Right renal cortex interstitium (tissue), 3 donors: ENCODE measurements around the gene SDR42E2. TPM values are rescaled to one million over a fixed set of nuclear protein-coding genes. Genes with fewer than 3 reads are reported as not detected.
"Not testable (repeated sequence)": the region's sequence is repeated elsewhere in the genome, so short reads cannot be mapped to it uniquely, and the experiment has no call there.

Experiments
- DNase-seq, 3 donors: peaks; one replicate each; pipeline ENCODE4 v3.0.0-alpha.2; 2013; ENCODE audit warnings: low read depth in 3 of 3, low spot score in 2 of 3
- polyA plus RNA-seq, 3 donors: library from polyadenylated mRNA; unstranded; fragments of 120-200 nt; gene quantifications; one replicate each; pipeline ENCODE4 v1.2.1, GENCODE V29; 2013; ENCODE audit not compliant: insufficient read length in 3 of 3

SDR42E2 gene
- polyA plus RNA-seq, 3 donors, result 0.11 to 0.16 (median 0.15) TPM

DNA sequence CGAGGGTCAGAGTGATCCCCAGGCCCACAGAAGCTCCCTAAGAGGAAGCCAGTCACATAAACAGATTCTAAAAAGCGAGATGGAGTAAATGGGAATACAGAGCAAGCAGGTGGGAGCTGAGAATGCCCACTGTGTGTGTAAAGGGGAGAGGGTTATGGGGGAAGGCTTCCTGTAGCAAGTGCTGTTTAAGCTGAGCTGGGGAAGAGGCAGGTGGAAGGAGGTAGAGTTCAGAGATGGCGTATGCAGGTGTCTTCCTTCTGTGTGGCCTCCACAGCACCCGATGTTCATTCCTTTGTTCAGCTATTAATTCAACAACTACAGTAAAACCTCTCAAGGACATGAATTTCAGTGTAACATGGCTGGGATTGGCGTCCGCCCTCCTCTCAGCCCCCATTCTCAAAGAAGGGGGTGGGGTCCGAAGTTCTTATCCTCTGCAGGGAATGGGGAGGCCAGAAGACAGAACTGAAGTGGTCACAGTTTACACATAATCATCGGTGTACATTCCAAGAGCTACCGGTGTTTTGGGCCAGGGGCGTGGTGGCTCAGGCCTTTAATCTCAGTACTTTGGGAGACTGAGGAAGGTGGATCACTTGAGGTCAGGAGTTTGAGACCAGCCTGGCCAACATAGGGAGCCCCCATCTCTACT, 45.5 kb downstream of the SDR42E2 start:
- no peak for DNase-seq

DNA sequence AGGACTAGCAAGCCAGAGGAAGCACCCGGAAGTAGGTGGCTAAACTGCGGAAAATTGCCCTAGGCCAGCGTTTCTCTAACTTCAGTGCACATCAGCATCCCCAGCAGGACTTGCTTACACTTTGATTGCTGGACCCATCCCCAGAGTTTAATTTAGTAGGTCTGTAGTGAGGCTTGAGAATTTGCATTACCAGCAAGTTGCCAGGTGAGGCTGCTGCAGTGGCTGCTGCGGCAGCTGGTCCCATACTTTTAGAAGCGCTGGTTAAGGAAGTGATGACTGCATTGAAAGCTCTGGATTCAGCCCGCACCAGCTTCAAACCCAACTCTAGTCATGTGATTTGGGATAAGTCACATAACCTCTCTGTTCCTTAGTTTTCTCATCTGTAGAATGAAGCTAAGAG, 48.0 kb downstream of the SDR42E2 start:
- no peak for DNase-seq

DNA sequence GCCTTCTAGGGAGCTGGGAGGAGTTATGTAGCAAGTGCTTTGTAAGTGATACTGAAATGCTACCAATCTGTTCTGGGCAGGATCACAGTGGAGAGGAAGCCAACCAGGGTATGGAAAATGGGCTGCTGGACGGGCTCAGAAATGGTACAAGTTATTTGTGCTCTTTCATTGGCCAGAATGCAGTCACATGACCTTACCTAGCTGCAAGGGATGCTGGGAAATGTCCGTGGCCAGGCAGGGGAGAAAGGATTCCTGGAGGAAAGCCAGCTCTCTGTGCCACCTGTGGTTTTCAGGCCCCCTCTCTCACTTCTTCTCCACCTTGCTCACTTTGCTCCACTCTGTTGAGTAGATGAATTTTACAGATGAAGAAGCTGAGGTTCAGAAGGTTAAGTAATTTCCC, 48.5 kb downstream of the SDR42E2 start:
- DNase-seq, result no peak

DNA sequence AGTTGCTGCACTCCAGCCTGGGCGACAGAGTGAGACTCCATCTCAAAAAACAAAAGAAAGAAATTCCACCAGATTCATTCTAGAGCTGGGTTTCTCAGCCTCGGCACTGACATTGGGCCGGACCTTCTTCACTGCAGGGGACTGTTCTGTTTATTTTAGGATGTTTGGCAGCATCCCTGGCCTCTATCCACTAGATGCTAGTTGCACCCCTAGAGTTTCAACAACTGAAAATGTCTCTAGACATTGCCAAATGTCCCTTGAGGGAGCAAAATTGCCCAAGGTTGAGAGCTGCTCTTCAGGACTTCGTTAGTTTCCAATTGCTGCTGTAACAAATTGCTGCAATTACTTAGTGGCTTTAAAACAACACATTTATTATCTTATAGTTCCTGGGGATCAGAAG, 50.9 kb downstream of the SDR42E2 start:
- no peak for DNase-seq

DNA sequence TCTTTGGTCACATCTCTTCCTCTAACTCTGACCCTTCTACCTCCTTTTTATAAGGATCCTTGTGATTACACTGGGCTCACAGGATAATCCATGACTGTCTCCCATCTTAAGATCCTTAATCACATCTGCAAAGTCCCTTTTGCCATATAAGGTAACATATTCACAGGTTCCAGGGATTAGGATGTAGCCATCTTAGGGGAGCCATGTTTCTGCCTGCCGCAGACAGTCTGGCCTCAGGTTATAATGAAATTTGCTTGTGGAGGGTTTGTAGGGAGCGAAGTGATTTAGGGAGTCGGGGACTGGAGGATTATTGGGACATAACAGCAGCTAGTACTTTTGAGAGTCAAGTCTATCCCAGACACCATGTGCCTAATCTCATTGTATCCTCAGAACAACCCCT, 51.5 kb downstream of the SDR42E2 start:
- no peak for DNase-seq

DNA sequence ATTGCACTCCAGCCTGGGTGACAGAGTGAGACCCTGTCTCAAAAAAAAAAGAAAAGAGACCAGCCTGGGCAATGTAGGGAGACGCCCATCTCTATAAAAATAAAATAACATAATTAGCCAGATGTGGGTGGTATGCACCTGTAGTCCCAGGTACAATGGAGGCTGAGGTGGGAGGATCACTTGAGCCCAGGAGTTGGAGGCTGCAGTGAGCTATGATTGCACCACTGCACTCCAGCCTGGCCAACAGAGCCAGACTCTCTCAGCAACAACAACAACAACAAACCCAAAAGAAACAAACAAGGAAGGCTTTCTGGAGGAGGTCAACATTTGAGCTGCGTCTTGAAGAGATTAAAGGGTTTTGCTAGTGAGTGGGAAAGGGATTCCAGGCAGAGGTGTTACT, 52.1 kb downstream of the SDR42E2 start:
- DNase-seq, result no peak

DNA sequence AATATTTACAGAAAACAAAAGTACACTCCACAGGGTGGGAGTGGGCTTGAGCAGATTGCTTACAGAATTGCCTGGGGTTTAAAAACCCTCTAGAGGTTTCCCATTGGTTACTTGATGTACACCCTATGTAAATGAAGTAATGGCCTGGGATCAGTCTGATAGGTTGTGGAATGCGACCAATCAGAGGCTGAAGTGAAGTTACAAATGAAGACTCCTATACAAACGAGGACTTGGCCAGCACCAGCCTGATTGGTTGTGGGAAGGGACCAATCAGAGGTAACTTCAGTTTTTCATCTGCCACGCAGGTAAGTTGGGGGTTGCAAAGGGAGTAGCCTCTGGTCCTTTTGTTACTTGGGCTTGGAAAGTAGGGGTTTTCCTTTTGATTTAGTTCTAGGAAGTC, 52.6 kb downstream of the SDR42E2 start:
- DNase-seq, result no peak

DNA sequence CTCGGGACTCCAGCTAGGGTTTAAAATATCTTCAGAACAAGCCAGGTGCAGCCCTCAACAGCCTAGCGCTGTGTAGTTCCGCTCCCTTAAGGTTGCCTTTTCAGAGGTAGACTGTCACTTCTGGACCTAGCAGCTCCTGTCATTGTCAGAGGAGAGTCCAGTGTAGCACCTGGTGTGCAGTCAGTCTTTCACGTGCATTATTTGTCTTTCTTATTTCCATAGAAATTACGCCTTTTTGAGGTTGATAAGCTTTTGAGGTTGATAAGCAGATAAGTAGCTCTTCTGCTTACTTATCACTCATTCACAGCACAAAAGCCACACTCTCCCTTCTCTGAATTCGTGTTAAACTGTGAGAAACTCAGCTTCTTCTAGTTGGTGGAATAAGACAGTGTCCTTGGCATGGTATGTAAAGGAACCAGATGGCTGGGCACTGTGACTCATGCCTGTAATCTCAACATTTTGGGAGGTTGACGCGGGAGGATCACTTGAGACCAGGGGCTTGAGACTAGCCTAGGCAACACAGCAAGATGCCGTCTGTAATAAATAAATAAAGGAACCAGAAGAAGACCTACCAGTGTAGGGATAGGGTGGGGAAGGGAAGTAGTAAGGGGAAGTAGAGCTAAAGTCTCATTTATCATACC, 54.0 kb downstream of the SDR42E2 start:
- DNase-seq, result no peak

DNA sequence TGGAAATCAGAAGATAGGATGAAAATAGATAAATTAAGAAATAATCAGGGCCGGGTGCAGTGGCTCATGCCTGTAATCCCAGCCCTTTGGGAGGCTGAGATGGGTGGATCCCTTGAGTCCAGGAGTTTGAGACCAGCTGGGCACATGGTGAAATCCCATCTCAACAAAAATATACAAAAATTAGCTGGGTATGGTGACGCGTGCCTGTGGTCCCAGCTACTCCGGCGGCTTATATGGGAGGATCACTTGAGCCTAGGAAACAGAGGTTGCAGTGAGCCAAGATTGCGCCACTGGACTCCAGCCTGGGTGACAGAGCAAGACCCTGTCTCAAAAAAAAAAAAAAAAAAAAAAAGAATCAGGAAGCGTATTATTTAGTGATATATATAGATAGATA, 54.5 kb downstream of the SDR42E2 start:
- not testable (repeated sequence) for DNase-seq

DNA sequence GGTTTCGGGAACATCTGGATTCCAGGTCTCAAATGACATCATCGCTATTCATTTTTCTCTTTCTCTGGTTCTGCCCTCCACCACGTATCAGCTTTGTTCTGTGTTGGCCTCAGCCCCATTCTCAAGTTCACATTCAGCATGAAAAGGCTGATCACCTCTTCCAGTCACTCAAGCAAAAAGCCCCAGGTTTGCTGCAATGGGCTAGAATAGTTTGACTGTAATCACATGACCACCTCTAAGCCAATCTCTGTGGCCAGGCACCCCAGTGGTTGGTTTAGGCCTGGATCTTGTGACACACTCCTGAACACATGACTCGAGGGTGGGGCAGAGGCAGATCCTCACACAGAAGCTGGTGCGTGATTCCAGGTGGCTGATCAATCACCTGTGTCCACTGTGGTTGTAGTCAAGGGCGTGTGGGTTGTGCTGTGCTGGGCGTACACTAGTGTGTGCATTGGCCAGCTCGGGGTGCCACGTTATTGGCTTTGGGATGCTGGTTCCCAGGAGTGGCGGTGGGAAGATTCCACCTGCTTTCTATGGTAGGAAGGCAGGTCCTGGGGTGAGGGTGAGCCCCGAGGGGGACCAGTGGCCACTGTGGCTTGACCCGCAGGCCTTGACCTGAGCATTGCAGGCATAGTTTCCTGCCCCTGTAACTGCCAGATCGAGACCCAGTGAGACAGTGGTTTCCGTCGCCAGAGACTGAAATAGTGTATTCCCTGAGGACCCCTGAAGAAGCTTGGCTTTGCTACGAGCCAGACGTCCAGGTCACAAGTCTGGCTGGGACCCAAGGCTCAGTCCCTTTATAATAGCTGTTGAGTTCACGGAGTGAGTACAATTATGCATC, 55.8 kb downstream of the SDR42E2 start:
- DNase-seq, result no peak

DNA sequence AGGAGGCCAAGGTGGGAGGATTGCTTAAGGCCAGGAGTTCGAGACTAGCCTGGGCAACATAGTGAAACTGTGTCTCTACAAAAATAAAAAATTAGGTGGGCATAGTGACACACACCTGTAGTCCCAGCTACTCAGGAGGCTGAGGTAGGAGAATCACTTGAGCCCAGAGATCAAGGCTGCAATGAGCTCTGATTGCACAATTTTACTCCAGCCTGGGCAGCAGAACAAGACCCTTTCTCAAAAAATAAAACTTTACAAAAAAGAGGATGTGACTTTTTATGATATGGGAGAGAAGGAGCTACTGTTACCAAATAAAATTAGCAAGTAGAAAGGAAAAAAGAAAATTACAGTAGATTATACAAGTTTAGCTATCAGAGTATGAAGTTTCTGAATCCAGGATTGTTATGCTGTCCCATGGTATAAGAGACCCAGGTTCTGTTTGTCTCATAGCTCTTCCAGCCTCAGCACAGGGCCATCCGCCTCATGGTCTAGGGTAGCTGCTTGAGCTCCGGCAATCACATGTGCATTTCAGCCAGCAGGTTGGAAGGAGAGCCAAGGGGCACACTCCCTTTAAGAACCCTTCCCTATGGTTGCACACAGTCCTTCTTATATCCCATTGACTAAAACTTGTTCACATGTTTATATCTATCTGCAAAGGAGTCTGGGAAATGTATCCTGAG, 57.2 kb downstream of the SDR42E2 start:
- DNase-seq, result no peak

DNA sequence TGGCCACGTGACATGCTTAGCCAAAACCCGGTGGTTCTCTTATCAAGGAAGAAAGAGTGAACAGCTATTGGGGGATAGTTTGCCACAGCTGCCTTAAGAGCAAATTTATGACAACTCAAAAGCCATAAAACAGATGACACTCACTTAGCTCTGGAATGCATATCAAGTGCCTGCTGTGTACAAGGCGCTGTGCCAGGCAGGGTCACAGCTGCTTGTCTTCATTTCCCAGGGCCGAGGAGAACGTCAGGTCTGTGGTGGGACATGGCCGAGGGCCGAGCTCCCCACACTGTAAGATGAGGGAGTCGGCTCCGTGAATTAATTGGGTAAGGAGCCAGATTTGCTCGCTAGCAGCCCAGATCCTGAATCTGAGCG, 57.7 kb downstream of the SDR42E2 start:
- no peak for DNase-seq

DNA sequence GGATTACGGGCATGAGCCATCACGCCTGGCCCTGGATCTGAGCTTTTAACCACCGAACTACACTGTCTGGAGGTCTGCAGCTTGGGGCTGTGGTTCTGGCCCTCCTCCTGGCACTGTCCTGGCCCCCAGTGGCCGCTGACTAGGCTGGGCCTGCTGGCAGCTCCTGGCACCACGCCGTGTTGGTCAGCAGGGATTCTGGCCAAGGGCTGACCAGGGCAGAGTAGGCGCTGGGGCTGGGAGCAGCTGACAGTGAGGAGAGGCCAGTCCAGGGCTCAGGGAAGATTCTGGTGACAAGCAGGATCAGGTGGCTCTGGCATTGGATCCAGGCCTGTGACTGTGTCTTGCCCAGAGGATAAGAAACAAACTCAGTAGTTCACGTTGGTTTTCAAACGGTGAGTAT, 58.4 kb downstream of the SDR42E2 start:
- no peak for DNase-seq

DNA sequence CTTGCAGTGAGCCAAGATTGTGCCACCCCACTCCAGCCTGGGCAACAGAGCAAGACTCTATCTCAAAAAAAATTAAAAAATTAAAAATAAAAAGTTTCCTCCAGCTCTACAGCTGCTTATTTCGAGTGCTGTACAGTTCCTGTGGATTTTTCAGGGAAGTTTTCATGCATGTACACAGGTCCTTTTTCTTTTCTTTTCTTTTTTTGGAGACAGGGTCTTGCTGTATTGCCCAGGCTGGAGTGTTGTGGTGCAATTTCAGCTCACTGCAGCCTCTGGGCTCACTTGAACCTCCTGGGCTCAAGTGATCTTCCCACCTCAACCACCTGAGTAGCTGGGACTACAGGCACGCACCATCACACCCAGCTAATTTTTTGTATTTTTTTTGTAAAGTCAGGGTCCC, 59.7 kb downstream of the SDR42E2 start:
- no peak for DNase-seq

DNA sequence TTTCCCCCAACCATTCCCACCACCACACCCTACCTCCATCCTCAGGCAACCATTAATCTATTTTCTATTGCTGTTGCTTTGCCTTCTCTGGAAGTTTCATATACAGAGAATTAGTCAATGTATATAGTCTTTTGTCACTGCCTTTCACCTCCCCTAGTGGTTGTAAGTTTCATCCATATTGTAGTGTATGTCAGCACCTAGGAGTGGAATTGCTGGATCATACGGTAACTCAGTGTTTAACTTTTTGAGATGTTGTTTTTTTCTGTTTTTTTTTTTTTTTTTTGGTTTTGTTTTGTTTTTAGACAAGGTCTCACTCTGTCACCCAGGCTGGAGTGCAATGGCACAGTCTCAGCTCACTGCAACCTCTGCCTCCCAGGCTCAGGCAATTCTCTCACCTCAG, 60.7 kb downstream of the SDR42E2 start:
- DNase-seq, result no peak

DNA sequence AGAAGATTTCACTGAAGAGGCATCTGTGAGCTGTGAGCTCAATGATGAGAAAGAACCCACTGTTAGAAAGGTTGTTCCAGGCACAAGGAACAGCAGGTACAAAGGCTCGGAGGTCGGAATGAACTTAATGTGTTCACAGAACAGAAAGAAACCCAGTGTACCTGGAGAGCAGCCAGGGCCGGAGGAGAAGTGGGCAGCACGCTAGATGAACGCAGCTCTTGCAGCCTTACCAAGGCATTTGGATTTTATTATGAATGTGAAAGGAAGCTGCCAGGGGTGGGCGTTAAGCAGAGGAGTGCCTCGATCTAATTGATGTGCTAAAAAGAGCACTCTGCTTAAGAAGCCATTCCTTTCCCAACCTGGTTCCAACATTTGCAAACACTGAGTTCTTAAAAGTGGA, 62.8 kb downstream of the SDR42E2 start:
- DNase-seq, result no peak

DNA sequence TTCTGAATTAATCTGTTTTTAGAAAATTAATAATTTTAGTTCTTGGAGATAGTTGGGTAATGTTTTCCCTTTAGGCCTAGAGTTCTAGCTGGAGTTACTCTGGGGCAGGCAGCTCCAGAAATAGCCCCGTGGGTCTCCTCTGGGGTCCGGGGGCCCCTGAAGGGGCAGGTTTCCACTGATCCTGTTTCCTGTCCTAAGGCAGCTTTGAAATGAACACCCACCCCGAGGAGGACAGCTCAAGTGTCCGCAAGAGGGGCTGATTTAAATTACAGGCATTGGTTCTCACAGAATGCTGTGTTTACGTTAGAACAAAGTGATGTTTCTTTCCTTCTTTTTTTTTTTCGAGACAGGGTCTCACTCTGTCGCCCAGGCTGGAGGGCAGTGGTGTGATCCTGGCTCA, 67.6 kb downstream of the SDR42E2 start:
- no peak for DNase-seq

DNA sequence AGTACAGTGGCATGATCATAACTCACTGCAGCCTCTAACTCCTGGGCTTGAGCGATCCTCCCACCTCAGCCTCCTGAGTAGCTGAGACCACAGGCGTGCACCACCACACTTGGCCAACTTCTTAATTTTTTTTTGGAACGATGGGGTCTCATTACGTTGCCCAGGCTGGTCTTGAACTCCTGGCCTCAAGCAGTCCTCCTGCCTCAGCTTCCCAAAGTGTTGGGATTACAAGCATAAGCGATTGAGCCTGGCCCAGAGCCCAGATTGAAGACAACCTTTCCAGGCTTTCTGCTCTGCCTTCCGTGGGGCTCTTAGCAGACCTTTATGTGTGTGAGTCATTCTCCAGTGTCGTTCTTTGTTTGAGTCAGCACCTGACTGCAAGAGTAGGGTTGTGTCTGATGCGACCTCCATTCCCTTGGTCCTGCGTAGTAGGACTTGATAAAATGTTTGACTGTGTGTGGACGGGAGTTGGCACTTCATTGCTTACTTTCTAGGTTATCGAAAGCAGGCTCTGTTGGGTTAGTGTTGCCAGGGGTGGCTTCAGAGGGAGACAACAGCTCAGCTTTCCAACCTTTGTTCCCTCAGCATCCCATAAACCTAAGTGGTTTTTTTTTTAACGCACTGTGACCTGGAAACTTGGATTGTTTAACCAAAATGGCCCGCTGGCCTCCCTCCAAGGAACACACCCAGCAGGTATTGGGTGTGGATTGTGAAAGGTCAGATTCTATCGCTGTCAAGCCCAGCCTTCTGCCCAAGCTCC, 70.2 kb downstream of the SDR42E2 start:
- no peak for DNase-seq

DNA sequence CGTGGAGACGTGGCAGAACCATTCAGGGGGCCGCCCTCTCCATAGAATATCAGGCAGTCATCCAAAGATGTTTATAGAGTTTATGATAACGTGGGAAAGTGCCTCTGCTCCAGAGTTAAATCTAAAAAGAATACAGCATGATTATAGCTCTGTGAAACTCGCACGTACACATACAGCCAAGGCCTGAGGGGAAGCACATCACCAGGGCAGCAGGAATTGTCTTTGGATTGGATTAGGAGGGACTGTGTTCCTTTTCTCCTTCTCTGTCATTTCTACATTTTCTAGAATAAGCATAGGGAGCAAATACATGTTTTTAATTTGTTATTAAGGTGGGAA, 70.7 kb downstream of the SDR42E2 start:
- DNase-seq, result no peak

DNA sequence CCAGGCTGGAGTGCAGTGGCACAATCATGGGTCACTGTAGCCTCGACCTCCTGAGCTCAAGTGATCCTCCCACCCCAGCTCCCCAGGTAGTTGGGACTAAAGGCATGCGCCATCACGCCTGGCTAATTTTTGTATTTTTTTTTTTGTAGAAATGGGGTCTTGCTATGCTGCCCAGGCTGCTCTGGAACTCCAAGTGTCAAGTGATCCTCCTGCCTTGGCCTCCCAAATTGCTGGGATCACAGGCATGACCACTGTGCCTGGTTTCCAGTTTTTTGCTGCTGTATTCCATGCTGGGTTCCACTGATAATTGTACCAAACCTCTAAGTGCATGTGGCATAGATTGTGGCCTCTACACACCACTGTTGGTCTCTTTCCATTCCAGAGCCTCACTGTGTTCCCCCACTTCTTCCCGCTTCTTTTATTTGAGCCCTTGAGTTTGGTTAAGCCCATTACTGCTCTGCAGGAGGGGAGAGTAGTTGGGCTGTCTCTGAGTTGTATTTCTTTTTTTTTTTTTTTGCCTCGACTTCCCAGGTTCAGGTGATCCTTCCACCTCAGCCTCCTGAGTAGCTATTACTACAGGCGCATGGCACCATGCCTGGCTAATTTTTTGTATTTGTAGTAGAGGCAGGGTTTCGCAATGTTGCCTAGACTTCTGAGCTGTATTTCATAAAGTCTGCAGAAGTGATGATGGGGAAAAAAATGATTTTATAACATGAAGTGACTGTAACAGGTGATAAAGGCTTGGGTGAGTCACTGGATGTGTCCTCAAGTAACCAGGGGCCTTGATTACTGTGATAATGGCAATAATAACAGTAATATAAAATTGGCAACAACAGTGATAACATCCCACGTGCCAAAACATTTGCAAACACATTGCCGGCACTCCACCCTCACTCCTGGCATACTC, 73.8 kb downstream of the SDR42E2 start:
- no peak for DNase-seq
